WTC11 (cell line): ENCODE measurements around the gene RNASET2. TPM values are rescaled to one million over a fixed set of nuclear protein-coding genes. Genes with fewer than 3 reads are reported as not detected.

Source experiments
- ATAC-seq: fragments of 200-7000 bp; cut with Tn5 transposase; 2 replicates; pipeline ENCODE4 v1.10.0; 2021; ENCODE audit warnings: mild to moderate bottlenecking, moderate library complexity
- CTCF ChIA-PET: fragments of 300-600 bp; sonication (Branson Sonifier 250); formaldehyde crosslinking; loops from one replicate; lab custom pipeline; 2021; ENCODE audit warnings: antibody characterized with exemption; lab: Charles Lee
- POLR2A ChIA-PET: fragments of 350-600 bp; sonication (Branson Sonifier 250); formaldehyde crosslinking; loops from one replicate; lab custom pipeline; 2021; ENCODE audit warnings: antibody characterized with exemption; lab: Charles Lee
- DNase-seq: peaks from one replicate; pipeline ENCODE4 v3.0.0; 2021; ENCODE audit warnings: low spot score
- H3K27ac Mint-ChIP-seq: 2 replicates; pipeline ENCODE4 v1.8.0; 2021; ENCODE audit warnings: mixed read lengths
- H3K27me3 Mint-ChIP-seq: 2 replicates; pipeline ENCODE4 v1.8.0; 2021; ENCODE audit warnings: low read depth, mild to moderate bottlenecking, moderate library complexity, mixed read lengths
- H3K36me3 Mint-ChIP-seq: 2 replicates; pipeline ENCODE4 v1.8.0; 2021; ENCODE audit warnings: mixed read lengths
- H3K4me1 Mint-ChIP-seq: 2 replicates; pipeline ENCODE4 v1.8.0; 2022; ENCODE audit warnings: mixed read lengths
- H3K4me3 Mint-ChIP-seq: 2 replicates; pipeline ENCODE4 v1.8.0; 2021; ENCODE audit warnings: mild to moderate bottlenecking, moderate library complexity, mixed read lengths
- H3K9me3 Mint-ChIP-seq: 2 replicates; pipeline ENCODE4 v1.8.0; 2021; ENCODE audit warnings: mixed read lengths
- ATF6 ChIP-seq: sonication (generic); formaldehyde crosslinking; IDR thresholded peaks from 2 replicates; pipeline ENCODE4 v1.8.1; 2023; ENCODE audit warnings: mild to moderate bottlenecking, missing genetic modification reagents
- CREB1 ChIP-seq: sonication (generic); formaldehyde crosslinking; IDR thresholded peaks from 2 replicates; pipeline ENCODE4 v1.8.0; 2023; ENCODE audit warnings: mild to moderate bottlenecking, missing genetic modification reagents
- EMX1 ChIP-seq: fragments of 250-450 bp; sonication (Bioruptor Pico); IDR thresholded peaks from 2 replicates; pipeline ENCODE4 v1.8.0; 2021; ENCODE audit warnings: mild to moderate bottlenecking
- GRHL2 ChIP-seq: fragments of 250-450 bp; sonication (Bioruptor Pico); IDR thresholded peaks from 2 replicates; pipeline ENCODE4 v1.8.0; 2022; ENCODE audit warnings: mild to moderate bottlenecking, moderate library complexity; ENCODE audit not compliant: insufficient replicate concordance, severe bottlenecking
- GTF2I ChIP-seq: fragments of 250-450 bp; sonication (Bioruptor Pico); conservative IDR thresholded peaks from 2 replicates; pipeline ENCODE4 v1.4.0; 2021; ENCODE audit warnings: mild to moderate bottlenecking
- NR2C2 ChIP-seq: sonication (generic); formaldehyde crosslinking; IDR thresholded peaks from 2 replicates; pipeline ENCODE4 v1.8.0; 2022; ENCODE audit warnings: mild to moderate bottlenecking, missing genetic modification reagents
- NR3C1 ChIP-seq: sonication (generic); formaldehyde crosslinking; conservative IDR thresholded peaks from 2 replicates; pipeline ENCODE4 v1.8.1; 2023; ENCODE audit warnings: low read depth, mild to moderate bottlenecking, missing genetic modification reagents
- SOX15 ChIP-seq: fragments of 250-450 bp; sonication (Bioruptor Pico); IDR thresholded peaks from 2 replicates; pipeline ENCODE4 v1.9.0; 2021; ENCODE audit warnings: mild to moderate bottlenecking
- ZMAT4 ChIP-seq: fragments of 250-450 bp; sonication (Bioruptor Pico); IDR thresholded peaks from 2 replicates; pipeline ENCODE4 v1.9.0; 2021; ENCODE audit warnings: mild to moderate bottlenecking
- ZNF232 ChIP-seq: sonication (generic); formaldehyde crosslinking; IDR thresholded peaks from 2 replicates; pipeline ENCODE4 v1.8.0; 2022; ENCODE audit warnings: mild to moderate bottlenecking, missing genetic modification reagents
- ZNF396 ChIP-seq: fragments of 250-450 bp; sonication (Bioruptor Pico); IDR thresholded peaks from 2 replicates; pipeline ENCODE4 v1.8.0; 2021; ENCODE audit warnings: mild to moderate bottlenecking, moderate library complexity, borderline replicate concordance
- total RNA-seq: library from RNA; stranded (reverse); gene quantifications from 3 replicates; pipeline ENCODE4 v1.2.3, GENCODE V29; 2021
- TF ChIP-seq, protein P1 (sequence below): sonication (generic); formaldehyde crosslinking; IDR thresholded peaks from 2 replicates; pipeline ENCODE4 v1.8.0; 2022; ENCODE audit warnings: mild to moderate bottlenecking, missing genetic modification reagents
- TF ChIP-seq, protein P2 (sequence below): sonication (generic); formaldehyde crosslinking; IDR thresholded peaks from 2 replicates; pipeline ENCODE4 v1.8.0; 2022; ENCODE audit warnings: missing genetic modification reagents
- TF ChIP-seq, protein P3 (sequence below): sonication (generic); formaldehyde crosslinking; IDR thresholded peaks from 2 replicates; pipeline ENCODE4 v1.8.1; 2022; ENCODE audit warnings: low read depth, mild to moderate bottlenecking, moderate library complexity, missing genetic modification reagents, borderline replicate concordance

Gene RNASET2
- total RNA-seq, 1 experiment from 2014 or later, result 35.6 TPM

DNA sequence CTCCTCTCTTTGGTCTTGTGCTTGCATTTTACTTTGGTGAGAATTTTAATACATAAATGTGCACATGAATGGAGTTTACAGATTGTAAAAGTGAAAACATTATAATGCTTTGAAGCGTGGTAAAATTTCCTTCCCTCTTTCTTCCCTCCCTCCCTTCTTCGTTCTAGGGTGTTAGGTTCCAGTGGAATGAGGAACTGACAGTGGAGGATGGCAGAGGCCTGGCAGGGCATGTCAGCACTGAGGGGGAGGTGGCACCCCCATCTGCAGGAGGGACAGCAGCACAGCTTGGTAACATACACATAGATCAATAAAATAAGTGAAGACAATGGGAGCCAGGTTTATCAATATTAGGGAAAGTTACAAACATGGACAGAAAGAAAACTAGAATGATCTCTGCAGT, 47.5 kb downstream of the RNASET2 start:
- ATAC-seq (no peak), DNase-seq (no peak)
- no peaks in the 10 kb centered on the region for H3K36me3 Mint-ChIP-seq
- H3K27ac Mint-ChIP-seq, result no peak overlapping the region
- CTCF ChIA-PET, result interaction anchor here (2.6 kb wide), 1 partner anchor 134 kb away, joined by 6 read pairs; no protein-coding TSS in a partner anchor
- TF ChIP-seq NR3C1 (CRISPR knock-in tag) (no peak), CREB1 (no peak), SOX15 (CRISPR knock-in tag) (no peak), ZNF232 (CRISPR knock-in tag) (no peak), NR2C2 (CRISPR knock-in tag) (no peak), ZMAT4 (CRISPR knock-in tag) (no peak)
- TF ChIP-seq, protein P1, sequence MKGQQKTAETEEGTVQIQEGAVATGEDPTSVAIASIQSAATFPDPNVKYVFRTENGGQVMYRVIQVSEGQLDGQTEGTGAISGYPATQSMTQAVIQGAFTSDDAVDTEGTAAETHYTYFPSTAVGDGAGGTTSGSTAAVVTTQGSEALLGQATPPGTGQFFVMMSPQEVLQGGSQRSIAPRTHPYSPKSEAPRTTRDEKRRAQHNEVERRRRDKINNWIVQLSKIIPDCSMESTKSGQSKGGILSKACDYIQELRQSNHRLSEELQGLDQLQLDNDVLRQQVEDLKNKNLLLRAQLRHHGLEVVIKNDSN (CRISPR knock-in tag), result no peak
- no peak overlapping the region for H3K4me3 Mint-ChIP-seq
- H3K9me3 Mint-ChIP-seq, result peaks cover 19% of the 10 kb centered on the region
- peaks cover 9% of the 10 kb centered on the region for H3K4me1 Mint-ChIP-seq
- H3K27me3 Mint-ChIP-seq, result no peaks in the 10 kb centered on the region
- POLR2A ChIA-PET, result no interaction called here

DNA sequence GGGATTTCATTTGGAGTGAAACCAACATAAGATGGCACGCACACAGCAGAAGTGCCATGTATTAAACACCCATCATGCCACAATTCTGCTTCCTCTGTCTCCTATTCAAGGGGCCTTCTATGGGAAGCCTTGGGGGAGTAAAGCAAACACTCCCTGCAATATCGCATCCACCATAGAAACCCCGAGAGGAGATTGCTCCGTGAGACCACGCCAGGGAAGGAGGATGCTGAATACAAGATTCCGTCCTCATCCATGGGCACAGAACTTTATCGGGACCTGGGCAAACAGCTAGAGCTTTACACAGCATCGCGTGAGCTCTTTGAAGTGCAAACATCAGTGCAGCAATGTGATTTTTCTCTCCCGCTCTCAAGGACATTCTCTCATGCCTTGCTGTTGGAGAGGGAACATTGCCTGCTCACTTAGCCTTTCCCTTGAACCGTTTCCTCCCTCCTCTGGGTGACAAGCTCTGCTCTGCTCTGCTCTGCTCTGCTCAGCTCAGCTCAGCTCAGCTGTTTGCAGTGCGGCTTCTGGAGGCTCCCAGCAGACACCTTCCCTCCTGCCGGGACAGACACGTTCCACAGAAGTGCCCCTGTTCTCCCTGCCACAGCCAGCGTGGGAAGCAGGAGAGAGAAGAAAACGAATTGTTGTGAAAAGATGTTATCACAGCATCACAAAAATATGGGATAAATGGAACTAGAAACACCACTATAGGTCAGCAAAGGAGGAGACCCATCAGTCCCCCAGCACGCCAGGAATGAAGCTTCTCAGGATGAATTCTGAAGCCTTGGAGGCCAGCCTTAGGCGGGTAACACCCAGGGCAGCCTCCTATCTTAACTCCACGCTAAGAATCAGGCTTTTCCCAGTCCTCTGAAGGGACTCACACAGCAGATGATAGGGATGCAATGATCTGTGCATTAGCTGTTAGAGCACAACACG, 48.2 kb downstream of the RNASET2 start:
- no peaks in the 10 kb centered on the region for H3K27me3 Mint-ChIP-seq
- peaks cover 10% of the 10 kb centered on the region for H3K4me1 Mint-ChIP-seq
- TF ChIP-seq, protein P2, sequence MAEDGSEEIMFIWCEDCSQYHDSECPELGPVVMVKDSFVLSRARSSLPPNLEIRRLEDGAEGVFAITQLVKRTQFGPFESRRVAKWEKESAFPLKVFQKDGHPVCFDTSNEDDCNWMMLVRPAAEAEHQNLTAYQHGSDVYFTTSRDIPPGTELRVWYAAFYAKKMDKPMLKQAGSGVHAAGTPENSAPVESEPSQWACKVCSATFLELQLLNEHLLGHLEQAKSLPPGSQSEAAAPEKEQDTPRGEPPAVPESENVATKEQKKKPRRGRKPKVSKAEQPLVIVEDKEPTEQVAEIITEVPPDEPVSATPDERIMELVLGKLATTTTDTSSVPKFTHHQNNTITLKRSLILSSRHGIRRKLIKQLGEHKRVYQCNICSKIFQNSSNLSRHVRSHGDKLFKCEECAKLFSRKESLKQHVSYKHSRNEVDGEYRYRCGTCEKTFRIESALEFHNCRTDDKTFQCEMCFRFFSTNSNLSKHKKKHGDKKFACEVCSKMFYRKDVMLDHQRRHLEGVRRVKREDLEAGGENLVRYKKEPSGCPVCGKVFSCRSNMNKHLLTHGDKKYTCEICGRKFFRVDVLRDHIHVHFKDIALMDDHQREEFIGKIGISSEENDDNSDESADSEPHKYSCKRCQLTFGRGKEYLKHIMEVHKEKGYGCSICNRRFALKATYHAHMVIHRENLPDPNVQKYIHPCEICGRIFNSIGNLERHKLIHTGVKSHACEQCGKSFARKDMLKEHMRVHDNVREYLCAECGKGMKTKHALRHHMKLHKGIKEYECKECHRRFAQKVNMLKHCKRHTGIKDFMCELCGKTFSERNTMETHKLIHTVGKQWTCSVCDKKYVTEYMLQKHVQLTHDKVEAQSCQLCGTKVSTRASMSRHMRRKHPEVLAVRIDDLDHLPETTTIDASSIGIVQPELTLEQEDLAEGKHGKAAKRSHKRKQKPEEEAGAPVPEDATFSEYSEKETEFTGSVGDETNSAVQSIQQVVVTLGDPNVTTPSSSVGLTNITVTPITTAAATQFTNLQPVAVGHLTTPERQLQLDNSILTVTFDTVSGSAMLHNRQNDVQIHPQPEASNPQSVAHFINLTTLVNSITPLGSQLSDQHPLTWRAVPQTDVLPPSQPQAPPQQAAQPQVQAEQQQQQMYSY (CRISPR knock-in tag), result no peak
- TF ChIP-seq ATF6 (CRISPR knock-in tag), result no peak
- TF ChIP-seq, protein P3, sequence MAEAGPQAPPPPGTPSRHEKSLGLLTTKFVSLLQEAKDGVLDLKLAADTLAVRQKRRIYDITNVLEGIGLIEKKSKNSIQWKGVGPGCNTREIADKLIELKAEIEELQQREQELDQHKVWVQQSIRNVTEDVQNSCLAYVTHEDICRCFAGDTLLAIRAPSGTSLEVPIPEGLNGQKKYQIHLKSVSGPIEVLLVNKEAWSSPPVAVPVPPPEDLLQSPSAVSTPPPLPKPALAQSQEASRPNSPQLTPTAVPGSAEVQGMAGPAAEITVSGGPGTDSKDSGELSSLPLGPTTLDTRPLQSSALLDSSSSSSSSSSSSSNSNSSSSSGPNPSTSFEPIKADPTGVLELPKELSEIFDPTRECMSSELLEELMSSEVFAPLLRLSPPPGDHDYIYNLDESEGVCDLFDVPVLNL (CRISPR knock-in tag), result no peak
- no peak for TF ChIP-seq GTF2I (CRISPR knock-in tag)
- no peak for TF ChIP-seq ZNF396 (CRISPR knock-in tag)
- TF ChIP-seq EMX1, result no peak
- TF ChIP-seq GRHL2 (CRISPR knock-in tag), result no peak
- TF ChIP-seq, all 79 proteins: peak for 0
- peaks cover 19% of the 10 kb centered on the region for H3K9me3 Mint-ChIP-seq
- no peak overlapping the region for H3K4me3 Mint-ChIP-seq
- ATAC-seq (no peak), DNase-seq (no peak)
- CTCF ChIA-PET, result interaction anchor here (2.6 kb wide), 1 partner anchor 133 kb away, joined by 6 read pairs; no protein-coding TSS in a partner anchor
- POLR2A ChIA-PET, result no interaction called here
- no peak overlapping the region for H3K27ac Mint-ChIP-seq
- H3K36me3 Mint-ChIP-seq, result no peaks in the 10 kb centered on the region
